ENCODE data around the gene TMEM217.
A peak's percentile ranks its signal among the peaks of the same experiment; 100 is the strongest.

The TMEM217 gene

DNA sequence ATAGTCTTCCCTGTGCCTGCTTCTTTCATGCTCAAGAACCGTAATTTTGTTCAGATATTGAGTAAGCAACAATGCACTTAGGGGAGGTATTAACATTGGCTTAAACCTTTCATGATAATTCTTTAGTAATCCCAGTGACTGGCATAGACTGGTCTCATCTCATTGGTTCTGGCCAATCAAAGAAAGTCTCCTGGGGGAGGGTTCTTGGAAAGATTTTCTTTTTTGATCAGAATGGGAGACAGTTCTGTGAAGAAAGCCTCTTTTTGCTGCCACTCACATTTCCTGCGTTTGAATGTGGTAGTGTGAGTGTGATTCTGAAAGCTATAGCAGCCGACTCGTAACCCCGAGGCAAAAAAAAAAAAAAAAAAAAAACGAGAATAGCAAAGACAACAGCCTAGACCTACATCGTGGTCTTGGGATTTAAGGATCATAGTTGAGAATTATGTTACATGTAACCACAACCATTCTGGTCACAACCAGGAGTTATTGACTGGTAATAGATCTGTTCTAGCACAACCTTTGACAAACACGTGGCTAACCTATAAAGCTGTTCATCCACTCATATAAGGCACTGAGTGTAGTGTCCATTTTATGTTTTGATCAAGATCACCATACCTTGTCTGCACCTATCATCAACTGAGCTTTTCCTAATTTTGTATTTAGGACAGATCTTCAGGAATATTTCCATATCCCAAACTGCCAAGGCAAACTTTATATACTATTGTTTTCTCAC is 15.1 kb upstream of the TMEM217 start:
- WGBS (ENCODE audit: insufficient coverage) = 80% methylated on average over 2 of the region's 8 CpGs
- POLR2A ChIA-PET = interaction anchor here (1.4 kb wide), 1 partner anchor 15 kb away, joined by 4 read pairs; the partner anchor contains the start of genes TBC1D22B and TMEM217
- H3K27me3 ChIP-seq (replicated peaks in 2 of 5; ENCODE audit: control insufficient read depth in 4 of 5, insufficient read depth in 5 of 5, low read length in 4 of 5) = no peaks in the 10 kb centered on the region
- H3K27ac ChIP-seq (ENCODE audit: insufficient read depth in 1 of 2, low read depth in 1 of 2, low read length in 2 of 2, poor library complexity in 1 of 2, severe bottlenecking in 2 of 2) = no peak overlapping the region
- H3K4me3 ChIP-seq (ENCODE audit: control insufficient read depth in 1 of 7, extremely low read depth in 1 of 7, insufficient read depth in 4 of 7, low read depth in 2 of 7, low read length in 6 of 7) = peak overlapping the region in 1 of 7 experiments; percentile 2
- peaks cover 3 to 38% (median 12%) of the 10 kb centered on the region in 4 experiments for H3K4me1 ChIP-seq (ENCODE audit: control extremely low read depth in 1 of 4, control insufficient read depth in 4 of 4, insufficient read depth in 4 of 4, low read length in 3 of 4)
- no peaks in the 10 kb centered on the region for H3K9me3 ChIP-seq (ENCODE audit: control extremely low read depth in 1 of 5, control insufficient read depth in 4 of 5, insufficient read depth in 2 of 5, low read depth in 1 of 5, low read length in 4 of 5)
- CTCF ChIA-PET = interaction anchor here (0.8 to 1.9 kb wide), 2 partner anchors 30 to 63 kb away, joined by 3 to 5 read pairs; no protein-coding TSS in a partner anchor
- no peak for DNase-seq
- H3K36me3 ChIP-seq (ENCODE audit: control insufficient read depth in 4 of 4, insufficient read depth in 4 of 4, low read length in 3 of 4) = peaks cover 0 to 9% (median 2%) of the 10 kb centered on the region in 4 experiments

DNA sequence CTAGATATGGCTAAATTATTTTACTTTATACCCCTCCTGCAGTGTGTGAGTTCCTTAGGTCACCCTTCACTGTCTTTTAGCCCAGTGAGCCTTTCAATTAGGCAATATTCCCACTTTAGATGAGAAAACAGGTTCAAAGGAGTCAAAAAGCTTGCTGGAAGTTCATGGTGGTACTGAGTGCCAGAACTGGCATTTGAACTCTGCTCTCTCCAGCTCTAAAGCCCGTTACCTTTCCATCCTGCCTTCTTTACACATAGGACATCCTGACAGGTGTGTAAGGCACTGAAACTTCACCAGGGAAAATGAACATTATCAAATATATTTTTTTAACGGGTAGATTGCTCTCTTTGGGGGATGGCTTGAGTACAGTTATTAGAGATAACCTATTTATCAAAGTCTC is 11.2 kb upstream of the TMEM217 start:
- Histone ChIP-seq H3K36me3 (ENCODE audit: control insufficient read depth in 4 of 4, insufficient read depth in 4 of 4, low read length in 3 of 4) (peaks cover 0 to 7% (median 3%) of the 10 kb centered on the region in 4 experiments), H3K27me3 (replicated peaks in 2 of 5; ENCODE audit: control insufficient read depth in 4 of 5, insufficient read depth in 5 of 5, low read length in 4 of 5) (no peaks in the 10 kb centered on the region), H3K4me1 (ENCODE audit: control extremely low read depth in 1 of 4, control insufficient read depth in 4 of 4, insufficient read depth in 4 of 4, low read length in 3 of 4) (peaks cover 6 to 29% (median 11%) of the 10 kb centered on the region in 4 experiments), H3K4me3 (ENCODE audit: control insufficient read depth in 1 of 7, extremely low read depth in 1 of 7, insufficient read depth in 4 of 7, low read depth in 2 of 7, low read length in 6 of 7) (no peak overlapping the region), H3K9me3 (ENCODE audit: control extremely low read depth in 1 of 5, control insufficient read depth in 4 of 5, insufficient read depth in 2 of 5, low read depth in 1 of 5, low read length in 4 of 5) (no peaks in the 10 kb centered on the region), H3K27ac (ENCODE audit: insufficient read depth in 1 of 2, low read depth in 1 of 2, low read length in 2 of 2, poor library complexity in 1 of 2, severe bottlenecking in 2 of 2) (no peak overlapping the region)
- WGBS (ENCODE audit: insufficient coverage) = no CpG with 5 or more reads among the region's 2 CpGs
- CTCF ChIA-PET = interaction anchor here (0.9 kb wide), 1 partner anchor 14 kb away, joined by 3 read pairs; no protein-coding TSS in a partner anchor
- POLR2A ChIA-PET = no interaction called here
- DNase-seq = no peak

DNA sequence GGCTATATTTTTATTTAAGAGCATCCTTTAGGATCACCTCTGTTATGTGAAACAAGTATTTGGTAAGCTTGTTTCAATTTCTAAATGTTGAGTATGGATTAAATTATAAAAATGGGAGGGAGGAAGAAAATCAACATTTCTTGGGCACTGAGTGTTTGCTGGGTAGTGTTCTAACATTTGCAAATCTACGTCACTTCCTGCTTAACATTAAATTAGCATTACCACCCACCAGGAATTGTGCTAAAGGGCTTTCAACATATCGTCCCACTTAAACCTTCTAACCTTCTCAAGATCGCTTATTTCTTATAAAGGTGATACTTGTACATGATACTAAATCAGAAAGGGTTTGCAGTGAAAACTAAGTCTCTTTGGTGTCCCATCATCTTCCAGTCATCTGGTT is 7.9 kb upstream of the TMEM217 start:
- ChIA-PET POLR2A (no interaction called here), CTCF (no interaction called here)
- 100% methylated on average over 1 of the region's 3 CpGs for WGBS (ENCODE audit: insufficient coverage)
- no peak overlapping the region for H3K4me3 ChIP-seq (ENCODE audit: control insufficient read depth in 1 of 7, extremely low read depth in 1 of 7, insufficient read depth in 4 of 7, low read depth in 2 of 7, low read length in 6 of 7)
- DNase-seq = no peak
- peaks cover 6 to 16% (median 10%) of the 10 kb centered on the region in 4 experiments for H3K4me1 ChIP-seq (ENCODE audit: control extremely low read depth in 1 of 4, control insufficient read depth in 4 of 4, insufficient read depth in 4 of 4, low read length in 3 of 4)
- no peak overlapping the region for H3K27ac ChIP-seq (ENCODE audit: insufficient read depth in 1 of 2, low read depth in 1 of 2, low read length in 2 of 2, poor library complexity in 1 of 2, severe bottlenecking in 2 of 2)
- no peaks in the 10 kb centered on the region for H3K27me3 ChIP-seq (replicated peaks in 2 of 5; ENCODE audit: control insufficient read depth in 4 of 5, insufficient read depth in 5 of 5, low read length in 4 of 5)
- H3K36me3 ChIP-seq (ENCODE audit: control insufficient read depth in 4 of 4, insufficient read depth in 4 of 4, low read length in 3 of 4) = peaks cover 0 to 7% (median 4%) of the 10 kb centered on the region in 4 experiments
- no peaks in the 10 kb centered on the region for H3K9me3 ChIP-seq (ENCODE audit: control extremely low read depth in 1 of 5, control insufficient read depth in 4 of 5, insufficient read depth in 2 of 5, low read depth in 1 of 5, low read length in 4 of 5)

DNA sequence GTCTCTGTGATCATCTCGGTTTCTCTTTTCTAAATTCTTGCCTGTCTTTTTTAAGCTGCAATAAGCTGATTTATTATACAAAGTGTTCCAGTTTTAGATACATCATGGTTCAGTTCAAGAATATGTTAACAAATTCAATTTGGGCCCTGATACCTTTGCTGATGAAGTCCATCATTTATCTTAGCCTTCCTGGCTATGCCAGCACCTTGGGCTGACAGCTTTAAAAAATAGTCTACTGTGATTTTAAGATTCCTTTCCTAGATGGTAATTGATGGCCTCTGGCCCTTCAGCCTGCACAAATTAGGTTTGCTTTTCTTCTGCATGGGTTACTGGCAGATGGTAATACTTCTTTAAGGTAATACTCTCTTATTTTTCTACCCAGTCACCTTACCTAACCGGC is 7.1 kb upstream of the TMEM217 start:
- peak overlapping the region in 1 of 7 experiments; percentile 32 for H3K4me3 ChIP-seq (ENCODE audit: control insufficient read depth in 1 of 7, extremely low read depth in 1 of 7, insufficient read depth in 4 of 7, low read depth in 2 of 7, low read length in 6 of 7)
- no peaks in the 10 kb centered on the region for H3K9me3 ChIP-seq (ENCODE audit: control extremely low read depth in 1 of 5, control insufficient read depth in 4 of 5, insufficient read depth in 2 of 5, low read depth in 1 of 5, low read length in 4 of 5)
- WGBS (ENCODE audit: insufficient coverage) = no CpG with 5 or more reads among the region's 2 CpGs
- H3K4me1 ChIP-seq (ENCODE audit: control extremely low read depth in 1 of 4, control insufficient read depth in 4 of 4, insufficient read depth in 4 of 4, low read length in 3 of 4) = peaks cover 7 to 18% (median 17%) of the 10 kb centered on the region in 4 experiments
- H3K27me3 ChIP-seq (replicated peaks in 2 of 5; ENCODE audit: control insufficient read depth in 4 of 5, insufficient read depth in 5 of 5, low read length in 4 of 5) = no peaks in the 10 kb centered on the region
- peaks cover 0 to 4% (median 2%) of the 10 kb centered on the region in 4 experiments for H3K36me3 ChIP-seq (ENCODE audit: control insufficient read depth in 4 of 4, insufficient read depth in 4 of 4, low read length in 3 of 4)
- ChIA-PET POLR2A (no interaction called here), CTCF (no interaction called here)
- no peak for DNase-seq
- H3K27ac ChIP-seq (ENCODE audit: insufficient read depth in 1 of 2, low read depth in 1 of 2, low read length in 2 of 2, poor library complexity in 1 of 2, severe bottlenecking in 2 of 2) = no peak overlapping the region

DNA sequence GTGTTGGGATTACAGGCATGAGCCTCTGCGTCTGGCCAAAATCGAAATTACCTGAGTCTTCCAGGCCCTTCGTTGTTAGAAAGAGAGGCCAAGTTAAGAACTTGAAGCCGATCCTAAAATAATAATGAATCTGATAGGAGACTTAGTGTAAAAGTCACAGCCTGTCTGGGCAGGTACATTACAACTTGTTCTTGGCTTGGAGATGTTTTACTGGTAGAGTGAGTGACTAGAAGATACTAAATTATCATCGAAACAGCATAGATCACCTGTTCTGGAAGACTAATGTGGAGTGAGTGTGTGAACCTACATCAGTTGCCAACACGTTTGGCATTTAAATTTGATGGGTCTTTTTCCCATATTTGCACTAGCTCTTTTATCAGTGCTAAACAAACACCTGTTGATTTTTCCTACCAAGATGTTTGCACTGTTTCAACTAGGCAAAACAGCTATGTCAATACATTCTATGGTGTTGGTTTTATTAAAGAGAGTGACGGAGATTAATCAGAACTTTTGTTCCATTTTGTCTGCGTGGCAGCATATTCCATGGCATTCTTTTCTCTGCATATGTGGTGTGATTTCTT is 4.6 kb upstream of the TMEM217 start:
- no peak overlapping the region for H3K27ac ChIP-seq (ENCODE audit: insufficient read depth in 1 of 2, low read depth in 1 of 2, low read length in 2 of 2, poor library complexity in 1 of 2, severe bottlenecking in 2 of 2)

DNA sequence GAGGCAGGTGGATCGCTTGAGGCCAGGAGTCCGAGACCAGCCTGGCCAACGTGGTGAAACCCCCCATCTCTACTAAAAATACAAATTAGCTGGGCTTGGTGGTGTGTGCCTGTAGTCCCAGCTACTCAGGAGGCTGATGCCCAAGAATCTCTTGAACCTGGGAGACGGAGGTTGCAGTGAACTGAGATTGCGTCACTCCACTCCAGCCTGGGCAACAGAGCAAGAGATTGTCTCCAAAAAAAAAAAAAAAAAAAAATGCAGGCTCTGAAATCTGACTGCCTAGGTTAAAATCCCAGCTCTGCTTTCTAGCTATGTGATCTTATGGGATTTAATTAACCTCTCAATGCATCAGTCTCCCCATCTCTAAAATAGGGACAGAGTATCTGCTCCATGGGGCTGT is 3.3 kb upstream of the TMEM217 start:
- Histone ChIP-seq H3K36me3 (ENCODE audit: control insufficient read depth in 4 of 4, insufficient read depth in 4 of 4, low read length in 3 of 4) (peaks cover 0 to 2% (median 0%) of the 10 kb centered on the region in 4 experiments), H3K27ac (ENCODE audit: insufficient read depth in 1 of 2, low read depth in 1 of 2, low read length in 2 of 2, poor library complexity in 1 of 2, severe bottlenecking in 2 of 2) (no peak overlapping the region), H3K4me3 (ENCODE audit: control insufficient read depth in 1 of 7, extremely low read depth in 1 of 7, insufficient read depth in 4 of 7, low read depth in 2 of 7, low read length in 6 of 7) (no peak overlapping the region), H3K27me3 (replicated peaks in 2 of 5; ENCODE audit: control insufficient read depth in 4 of 5, insufficient read depth in 5 of 5, low read length in 4 of 5) (no peaks in the 10 kb centered on the region), H3K9me3 (ENCODE audit: control extremely low read depth in 1 of 5, control insufficient read depth in 4 of 5, insufficient read depth in 2 of 5, low read depth in 1 of 5, low read length in 4 of 5) (no peaks in the 10 kb centered on the region), H3K4me1 (ENCODE audit: control extremely low read depth in 1 of 4, control insufficient read depth in 4 of 4, insufficient read depth in 4 of 4, low read length in 3 of 4) (peaks cover 29 to 38% (median 35%) of the 10 kb centered on the region in 4 experiments)
- POLR2A ChIA-PET = interaction anchor here (0.7 kb wide), 1 partner anchor 41 kb away, joined by 4 read pairs; no protein-coding TSS in a partner anchor
- DNase-seq = no peak
- WGBS (ENCODE audit: insufficient coverage) = 100% methylated on average over 4 of the region's 5 CpGs
- CTCF ChIA-PET = interaction anchor here (0.9 to 1.2 kb wide), 2 partner anchors 18 to 64 kb away, joined by 3 to 4 read pairs; no protein-coding TSS in a partner anchor

More for the DNA sequence above, 4.6 kb upstream of the TMEM217 start:
- H3K4me3 ChIP-seq (ENCODE audit: control insufficient read depth in 1 of 7, extremely low read depth in 1 of 7, insufficient read depth in 4 of 7, low read depth in 2 of 7, low read length in 6 of 7) = no peak overlapping the region
- no peaks in the 10 kb centered on the region for H3K9me3 ChIP-seq (ENCODE audit: control extremely low read depth in 1 of 5, control insufficient read depth in 4 of 5, insufficient read depth in 2 of 5, low read depth in 1 of 5, low read length in 4 of 5)
- H3K27me3 ChIP-seq (replicated peaks in 2 of 5; ENCODE audit: control insufficient read depth in 4 of 5, insufficient read depth in 5 of 5, low read length in 4 of 5) = no peaks in the 10 kb centered on the region
- H3K4me1 ChIP-seq (ENCODE audit: control extremely low read depth in 1 of 4, control insufficient read depth in 4 of 4, insufficient read depth in 4 of 4, low read length in 3 of 4) = peaks cover 26 to 33% (median 30%) of the 10 kb centered on the region in 4 experiments
- POLR2A ChIA-PET = no interaction called here
- peaks cover 0 to 2% (median under 1%) of the 10 kb centered on the region in 4 experiments for H3K36me3 ChIP-seq (ENCODE audit: control insufficient read depth in 4 of 4, insufficient read depth in 4 of 4, low read length in 3 of 4)
- DNase-seq = no peak
- 73% methylated on average over 5 of the region's 8 CpGs for WGBS (ENCODE audit: insufficient coverage)
- CTCF ChIA-PET = no interaction called here

DNA sequence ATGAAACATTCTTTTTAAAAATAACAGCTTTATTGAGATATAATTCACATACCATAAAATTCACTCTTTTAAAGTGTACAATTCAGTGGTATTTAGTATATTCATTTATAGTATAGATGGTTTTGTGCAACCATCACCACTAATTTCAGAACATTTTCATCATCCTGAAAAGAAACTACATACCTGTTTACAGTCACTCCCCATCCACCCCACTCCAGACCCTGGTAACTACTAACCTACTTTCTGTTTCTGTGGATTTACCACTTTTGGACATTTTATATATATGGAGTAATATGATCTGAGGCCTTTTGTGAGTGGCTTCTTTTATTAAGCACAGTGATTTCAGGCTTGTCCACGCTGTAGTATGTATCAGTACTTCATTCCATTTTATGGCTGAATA is 2.5 kb upstream of the TMEM217 start:
- ChIA-PET POLR2A (no interaction called here), CTCF (interaction anchor here (1.6 to 1.9 kb wide), 2 partner anchors 19 to 55 kb away, joined by 3 to 6 read pairs; no protein-coding TSS in a partner anchor)
- Histone ChIP-seq H3K27ac (ENCODE audit: insufficient read depth in 1 of 2, low read depth in 1 of 2, low read length in 2 of 2, poor library complexity in 1 of 2, severe bottlenecking in 2 of 2) (peak overlapping the region in 1 of 2 experiments; percentile 98), H3K4me1 (ENCODE audit: control extremely low read depth in 1 of 4, control insufficient read depth in 4 of 4, insufficient read depth in 4 of 4, low read length in 3 of 4) (peaks cover 29 to 34% (median 32%) of the 10 kb centered on the region in 4 experiments), H3K36me3 (ENCODE audit: control insufficient read depth in 4 of 4, insufficient read depth in 4 of 4, low read length in 3 of 4) (peaks cover 0 to 2% (median 0%) of the 10 kb centered on the region in 4 experiments), H3K27me3 (replicated peaks in 2 of 5; ENCODE audit: control insufficient read depth in 4 of 5, insufficient read depth in 5 of 5, low read length in 4 of 5) (no peaks in the 10 kb centered on the region), H3K4me3 (ENCODE audit: control insufficient read depth in 1 of 7, extremely low read depth in 1 of 7, insufficient read depth in 4 of 7, low read depth in 2 of 7, low read length in 6 of 7) (peak overlapping the region in 2 of 7 experiments; percentile 4 to 21), H3K9me3 (ENCODE audit: control extremely low read depth in 1 of 5, control insufficient read depth in 4 of 5, insufficient read depth in 2 of 5, low read depth in 1 of 5, low read length in 4 of 5) (no peaks in the 10 kb centered on the region)
- no peak for DNase-seq
- no CpG with 5 or more reads among the region's 1 CpG for WGBS (ENCODE audit: insufficient coverage)
